ENCODE data around the gene TNKS2. TPM values are rescaled to one million over a fixed set of nuclear protein-coding genes. Genes with fewer than 3 reads are reported as not detected.
A peak's percentile ranks its signal among the peaks of the same experiment; 100 is the strongest.
"Not testable (repeated sequence)": the region's sequence is repeated elsewhere in the genome, so short reads cannot be mapped to it uniquely, and the experiment has no call there.

Gene TNKS2
- total RNA-seq (2014; rRNA removed; shearing (Covaris generic)): 38.4 and 54.3 TPM in 2 replicates

DNA sequence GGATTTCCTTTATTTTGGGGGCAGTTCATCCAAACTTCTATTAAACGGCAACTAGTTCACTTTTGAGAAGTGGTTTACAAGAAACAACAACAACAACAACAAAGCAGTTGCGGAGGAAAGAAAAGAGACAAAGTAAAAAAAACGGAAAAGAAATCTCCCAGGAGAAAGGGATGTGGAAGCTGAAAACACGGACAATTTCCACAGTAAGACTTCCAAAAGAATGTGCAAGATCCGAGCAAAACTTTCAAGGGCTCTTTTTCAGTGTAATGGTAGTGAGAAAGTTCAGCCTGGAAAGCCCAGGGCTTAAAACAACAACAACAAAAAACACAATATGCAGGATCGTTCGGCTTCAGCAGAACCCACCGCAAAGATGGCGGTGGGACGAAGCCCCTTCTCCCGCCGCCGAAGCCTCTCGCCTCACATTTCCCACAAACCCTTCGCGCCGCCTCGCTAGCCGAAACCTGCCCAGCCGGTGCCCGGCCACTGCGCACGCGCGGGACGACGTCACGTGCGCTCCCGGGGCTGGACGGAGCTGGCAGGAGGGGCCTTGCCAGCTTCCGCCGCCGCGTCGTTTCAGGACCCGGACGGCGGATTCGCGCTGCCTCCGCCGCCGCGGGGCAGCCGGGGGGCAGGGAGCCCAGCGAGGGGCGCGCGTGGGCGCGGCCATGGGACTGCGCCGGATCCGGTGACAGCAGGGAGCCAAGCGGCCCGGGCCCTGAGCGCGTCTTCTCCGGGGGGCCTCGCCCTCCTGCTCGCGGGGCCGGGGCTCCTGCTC is at the start of gene TNKS2:
Gene TNKS2, plus strand, starts transcription at position 553 of the 775 bp plus-strand sequence. CDS start 265 bp downstream, outside the sequence.
- in situ Hi-C loops (cut with HindIII; ENCODE audit: low sequenced_read_pairs): no loop called here

DNA sequence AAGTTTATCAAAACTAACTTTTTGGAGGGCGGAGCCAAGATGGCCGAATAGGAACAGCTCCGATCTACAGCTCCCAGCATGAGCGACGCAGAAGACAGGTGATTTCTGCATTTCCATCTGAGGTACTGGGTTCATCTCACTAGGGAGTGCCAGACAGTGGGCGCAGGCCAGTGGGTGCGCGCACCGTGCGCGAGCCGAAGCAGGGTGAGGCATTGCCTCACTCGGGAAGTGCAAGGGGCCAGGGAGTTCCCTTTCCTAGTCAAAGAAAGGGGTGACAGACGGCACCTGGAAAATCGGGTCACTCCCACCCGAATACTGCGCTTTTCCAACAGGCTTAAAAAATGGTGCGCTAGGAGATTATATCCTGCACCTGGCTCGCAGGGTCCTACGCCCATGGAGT is 48.6 kb upstream of the TNKS2 start:
- DNase-seq (ENCODE audit: low spot score); in situ Hi-C loops (cut with HindIII; ENCODE audit: low sequenced_read_pairs): not testable (repeated sequence)

More for the DNA sequence above, at the start of gene TNKS2:
- DNase-seq (ENCODE audit: low spot score): peak; percentile 87

DNA sequence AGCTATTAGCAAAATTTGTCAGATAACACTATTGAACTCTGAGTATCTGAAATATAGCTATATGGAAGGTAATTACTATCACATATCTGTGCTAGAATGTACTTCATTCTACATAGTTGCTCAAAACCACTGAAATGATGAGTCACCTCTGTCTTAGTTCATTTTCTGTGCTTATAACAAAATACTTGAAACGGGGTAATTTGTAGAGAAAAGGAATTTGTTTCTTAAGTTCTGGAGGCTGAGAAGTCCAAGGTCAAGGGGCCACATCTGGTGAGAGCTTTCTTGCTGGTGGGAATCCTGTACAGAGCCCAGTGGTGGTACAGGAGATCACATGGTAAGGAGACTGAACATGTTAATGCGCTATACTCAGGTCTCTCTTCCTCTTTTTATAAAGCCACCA is 41.9 kb upstream of the TNKS2 start:
- no peak for DNase-seq (ENCODE audit: low spot score)
- in situ Hi-C loops (cut with HindIII; ENCODE audit: low sequenced_read_pairs): no loop called here

DNA sequence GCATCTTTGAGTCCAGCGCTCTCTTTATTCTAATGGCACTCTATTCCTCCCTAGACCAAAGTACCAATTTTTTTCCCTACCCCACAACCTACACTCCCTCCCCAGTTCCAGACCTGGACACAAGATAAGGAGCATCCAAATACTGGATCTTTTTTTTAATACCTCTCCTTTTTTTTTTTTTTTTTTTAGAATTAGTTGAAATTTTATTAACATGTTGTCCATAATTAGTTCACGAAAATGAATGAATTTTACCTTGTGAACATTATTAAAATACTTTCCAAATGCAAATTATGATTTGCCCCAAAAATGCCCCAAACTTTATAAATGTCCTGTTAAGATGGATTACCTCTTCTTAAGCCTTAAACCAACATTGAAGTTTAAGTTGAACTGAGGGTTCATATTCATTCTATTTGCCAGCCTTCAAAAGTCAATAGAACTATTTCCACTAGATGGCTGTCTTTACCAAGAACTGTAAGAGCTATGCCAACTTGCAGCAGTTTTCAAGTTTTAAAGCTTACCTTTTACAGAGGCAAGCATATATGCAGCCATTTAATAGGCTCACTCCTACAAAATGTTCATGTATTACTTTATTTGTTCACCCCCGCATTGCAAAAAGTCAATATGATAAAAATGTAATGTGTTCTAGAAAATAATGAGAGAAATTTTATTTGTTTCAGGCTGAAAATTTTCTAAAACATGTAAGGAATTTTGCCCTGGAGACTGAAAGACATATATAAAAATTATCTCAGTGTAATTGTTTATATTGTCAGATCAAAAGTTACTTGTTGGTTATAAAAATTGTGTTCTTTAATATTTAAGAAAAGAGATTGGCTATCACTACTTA is 39.7 kb upstream of the TNKS2 start:
- peak; percentile 69 for DNase-seq (ENCODE audit: low spot score)
- in situ Hi-C loops (cut with HindIII; ENCODE audit: low sequenced_read_pairs): no loop called here

DNA sequence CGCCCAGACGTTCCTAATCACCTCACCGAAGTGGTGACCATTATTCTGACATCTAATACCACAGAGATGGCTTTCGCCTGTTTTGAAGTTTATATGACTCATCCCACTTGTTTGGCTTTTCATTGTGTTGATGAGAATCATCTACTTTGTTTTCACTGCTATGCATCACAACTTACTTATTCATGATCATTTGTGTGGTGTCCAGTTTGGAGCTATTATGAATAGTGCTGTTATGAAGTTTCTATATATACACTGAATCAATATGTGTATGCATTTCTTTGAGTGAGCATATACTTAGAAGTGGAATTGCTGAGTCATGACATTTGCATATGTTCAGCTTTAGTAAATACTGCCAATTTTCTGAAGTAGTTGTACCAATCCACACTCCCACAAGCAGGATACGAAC is 38.6 kb upstream of the TNKS2 start:
- DNase-seq (ENCODE audit: low spot score): no peak

DNA sequence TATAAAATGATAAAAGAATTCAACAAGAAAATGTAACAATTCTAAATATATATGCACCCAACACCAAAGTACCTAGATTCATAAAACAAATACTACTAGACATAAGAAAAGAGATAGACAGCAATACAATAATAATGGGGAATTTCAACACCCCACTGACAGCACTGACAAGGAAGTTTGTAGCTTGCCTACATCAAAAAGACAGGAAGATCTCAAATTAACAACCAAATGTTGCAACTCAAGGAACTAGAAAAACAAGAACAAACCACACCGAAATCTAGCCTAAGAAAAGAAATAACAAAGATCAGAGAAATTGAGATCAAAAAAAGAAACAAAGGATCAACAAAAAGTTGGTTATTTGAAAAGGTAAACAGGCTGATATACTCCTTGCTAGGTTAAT is 36.5 kb upstream of the TNKS2 start:
- no peak for DNase-seq (ENCODE audit: low spot score)

More for the DNA sequence above, 38.6 kb upstream of the TNKS2 start:
- in situ Hi-C loops (cut with HindIII; ENCODE audit: low sequenced_read_pairs): no loop called here

DNA sequence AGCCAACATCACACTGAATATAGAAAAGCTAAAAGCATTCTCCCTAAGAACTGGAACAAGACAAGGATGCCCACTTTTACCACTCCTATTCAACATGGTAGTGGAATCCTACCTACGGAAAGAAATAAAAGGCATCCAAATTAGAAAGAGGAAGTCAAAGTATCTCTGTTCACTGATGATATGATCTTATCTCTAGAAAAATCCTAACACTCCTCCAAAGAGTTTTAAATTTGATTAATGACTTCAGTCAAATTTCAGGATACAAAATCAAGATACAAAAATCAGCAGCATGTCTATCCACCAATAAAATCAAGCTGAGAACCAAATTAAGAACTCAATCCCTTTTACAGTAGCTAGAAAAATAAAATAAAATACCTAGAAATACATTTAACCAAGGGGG is 35.3 kb upstream of the TNKS2 start:
- DNase-seq (ENCODE audit: low spot score): no peak
- in situ Hi-C loops (cut with HindIII; ENCODE audit: low sequenced_read_pairs): no loop called here

More for the DNA sequence above, 36.5 kb upstream of the TNKS2 start:
- in situ Hi-C loops (cut with HindIII; ENCODE audit: low sequenced_read_pairs): no loop called here

DNA sequence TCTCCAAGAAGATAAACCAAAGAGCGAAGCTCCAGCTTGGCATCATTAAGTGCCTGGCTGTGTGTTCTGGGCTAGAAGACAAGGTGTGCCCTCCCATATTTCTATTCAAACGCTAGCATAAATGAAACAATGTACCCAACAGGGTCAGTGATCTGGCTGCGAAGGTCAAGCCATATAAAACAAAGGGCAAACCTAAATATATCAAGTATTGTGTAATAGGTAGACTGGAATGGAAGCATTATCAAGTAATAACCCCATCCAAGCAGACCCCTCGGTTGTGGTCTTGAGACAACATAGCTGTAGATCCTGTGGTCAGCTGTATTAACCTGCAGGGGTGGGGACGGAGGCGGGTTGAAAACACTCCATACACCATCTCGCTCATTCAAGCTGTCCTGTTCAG is 31.6 kb upstream of the TNKS2 start:
- no peak for DNase-seq (ENCODE audit: low spot score)
- in situ Hi-C loops (cut with HindIII; ENCODE audit: low sequenced_read_pairs): no loop called here

DNA sequence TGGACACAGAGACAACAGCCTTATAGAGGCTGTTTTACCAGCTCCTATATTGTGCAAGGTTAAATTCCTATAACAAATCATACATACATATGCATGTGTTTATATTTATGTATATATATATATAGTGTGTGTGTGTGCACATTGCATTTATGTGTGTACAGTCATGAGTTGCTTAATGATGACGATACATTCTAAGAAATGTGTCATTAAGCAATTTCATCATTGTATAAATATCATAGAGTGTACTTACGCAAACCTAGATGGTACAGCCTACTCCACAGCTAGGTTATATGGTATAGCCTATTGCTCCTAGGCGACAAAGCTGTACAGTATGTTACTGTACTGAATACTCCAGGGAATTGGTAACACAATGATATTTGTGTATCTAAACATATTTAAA is 30.1 kb upstream of the TNKS2 start:
- in situ Hi-C loops (cut with HindIII; ENCODE audit: low sequenced_read_pairs): no loop called here
- DNase-seq (ENCODE audit: low spot score): no peak

DNA sequence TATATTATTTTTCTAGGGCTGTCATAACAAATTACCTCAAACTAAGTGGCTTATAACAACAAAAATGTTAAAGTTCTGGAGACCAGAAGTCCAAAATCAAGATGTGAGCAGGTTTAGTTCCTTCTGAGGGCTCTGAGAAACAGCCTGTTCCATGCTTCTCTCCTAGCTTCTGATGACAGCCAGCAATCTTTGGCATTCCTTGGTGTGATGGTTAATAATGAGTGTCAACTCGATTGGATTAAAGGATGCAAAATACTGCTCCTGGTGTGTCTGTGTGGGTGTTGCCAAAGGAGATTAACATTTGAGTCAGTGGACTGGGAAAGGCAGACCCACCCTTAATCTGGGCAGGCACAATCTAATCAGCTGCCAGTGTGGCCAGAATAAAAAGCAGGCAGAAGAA is 26.3 kb upstream of the TNKS2 start:
- in situ Hi-C loops (cut with HindIII; ENCODE audit: low sequenced_read_pairs): no loop called here
- DNase-seq (ENCODE audit: low spot score): no peak

DNA sequence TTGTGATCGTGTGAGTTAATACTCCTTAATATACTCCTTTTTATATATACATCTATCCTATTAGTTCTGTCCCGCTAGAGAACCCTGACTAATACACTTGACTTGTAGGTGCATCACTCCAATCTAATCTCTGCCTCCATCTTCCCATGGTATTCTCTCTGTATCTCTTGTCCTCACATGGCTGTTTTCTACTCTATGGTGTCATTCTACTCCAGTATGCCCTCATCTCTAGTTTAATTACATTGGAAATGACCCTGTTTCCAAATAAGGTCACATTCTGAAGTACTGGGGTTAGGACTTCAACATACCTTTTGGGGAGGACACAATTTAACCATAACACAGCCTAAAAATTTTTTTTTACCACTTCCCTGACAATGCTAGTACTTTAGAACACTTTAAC is 25.8 kb upstream of the TNKS2 start:
- in situ Hi-C loops (cut with HindIII; ENCODE audit: low sequenced_read_pairs): no loop called here
- DNase-seq (ENCODE audit: low spot score): no peak

DNA sequence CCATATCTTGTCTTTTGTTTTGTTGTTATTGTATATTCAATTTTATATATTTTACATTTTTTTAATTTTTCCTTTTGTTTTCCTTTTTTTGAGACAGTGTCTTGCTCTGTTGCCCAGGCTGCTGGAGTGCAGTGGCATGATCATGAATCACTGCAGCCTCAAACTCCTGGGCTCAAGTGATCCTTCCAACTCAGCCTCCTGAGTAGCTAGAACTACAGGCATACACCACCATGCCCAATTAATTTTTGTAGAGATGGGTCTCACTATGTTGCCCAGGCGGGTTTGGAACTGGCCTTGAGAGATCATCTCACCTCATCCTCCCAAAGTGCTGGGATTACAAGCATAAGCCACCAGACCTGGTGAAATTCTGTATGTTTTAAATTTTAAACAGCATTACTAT is 25.4 kb upstream of the TNKS2 start:
- in situ Hi-C loops (cut with HindIII; ENCODE audit: low sequenced_read_pairs): no loop called here
- no peak for DNase-seq (ENCODE audit: low spot score)

DNA sequence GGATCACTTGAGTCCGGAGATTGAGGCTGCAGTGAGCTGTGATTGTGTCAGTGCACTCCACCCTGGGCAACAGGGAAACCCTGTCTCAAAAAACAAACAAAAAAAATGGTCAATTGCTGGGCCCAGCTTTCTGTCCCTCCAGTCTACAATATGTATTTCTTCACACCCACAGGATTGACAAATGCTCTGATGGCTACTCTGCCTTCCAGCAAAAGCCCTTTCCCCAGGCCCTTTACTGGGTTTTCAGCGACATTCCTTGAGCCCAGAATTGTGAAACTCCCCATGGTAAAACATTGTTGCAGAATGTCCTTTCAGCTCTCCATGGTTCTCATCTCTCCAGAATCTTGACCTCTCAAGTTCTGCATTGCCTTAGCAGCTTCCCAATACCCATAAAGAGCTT is 23.7 kb upstream of the TNKS2 start:
- no peak for DNase-seq (ENCODE audit: low spot score)
- in situ Hi-C loops (cut with HindIII; ENCODE audit: low sequenced_read_pairs): no loop called here

DNA sequence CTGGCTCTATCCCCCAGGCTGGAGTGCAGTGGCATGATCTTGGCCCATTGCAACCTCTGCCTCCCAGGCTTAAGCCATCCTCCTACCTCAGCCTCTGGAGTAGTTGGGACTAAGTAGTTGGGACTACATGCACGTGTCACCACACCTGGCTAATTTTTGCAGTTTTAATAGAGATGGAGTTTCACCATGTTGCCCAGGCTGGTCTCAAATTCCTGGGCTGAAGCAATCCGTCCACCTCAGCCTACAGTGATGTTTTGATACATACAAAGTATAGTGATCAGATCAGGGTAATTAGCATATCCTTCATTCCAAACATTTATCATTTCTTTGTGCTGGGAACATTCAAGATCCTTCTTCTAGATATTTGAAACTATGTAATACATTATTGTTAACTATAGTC is 22.5 kb upstream of the TNKS2 start:
- in situ Hi-C loops (cut with HindIII; ENCODE audit: low sequenced_read_pairs): no loop called here
- DNase-seq (ENCODE audit: low spot score): no peak

DNA sequence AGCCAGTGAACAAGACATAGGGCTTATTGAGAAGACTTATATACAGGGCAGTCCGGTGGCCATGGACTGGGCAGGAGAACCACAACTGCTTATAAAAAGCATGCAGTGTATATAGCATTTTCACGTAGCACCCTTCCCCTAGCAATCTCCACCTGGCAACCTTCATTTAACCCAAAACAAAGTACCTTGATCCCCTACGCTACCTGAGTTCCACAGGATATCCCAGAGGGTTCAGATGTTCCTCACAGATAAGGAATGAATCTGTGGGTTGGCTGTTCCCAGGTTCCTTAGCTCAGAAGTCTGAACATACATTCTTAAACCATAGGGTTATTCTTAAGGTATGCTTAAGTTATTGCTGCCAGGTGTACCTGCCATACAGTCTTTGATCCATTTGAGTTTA is 22.0 kb upstream of the TNKS2 start:
- in situ Hi-C loops (cut with HindIII; ENCODE audit: low sequenced_read_pairs): no loop called here
- DNase-seq (ENCODE audit: low spot score): no peak

DNA sequence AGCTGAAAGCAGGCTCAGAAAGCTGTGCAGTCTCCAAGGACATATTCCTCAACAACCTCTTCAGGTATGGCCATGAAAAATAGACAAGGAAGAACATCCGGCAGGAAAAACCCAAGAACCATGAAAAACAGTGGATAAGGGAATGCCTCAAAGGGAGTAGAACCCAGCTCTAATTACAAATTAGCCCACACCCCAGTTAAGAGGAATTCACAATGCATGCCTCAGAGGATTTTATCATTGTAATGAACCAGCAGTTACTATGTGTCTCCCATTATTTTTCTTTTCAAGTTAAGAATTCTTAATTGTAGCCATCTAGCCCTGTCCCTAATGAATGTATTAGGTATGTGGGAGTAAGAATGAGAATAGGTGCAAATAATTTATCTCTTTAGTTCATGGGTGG is 19.7 kb upstream of the TNKS2 start:
- in situ Hi-C loops (cut with HindIII; ENCODE audit: low sequenced_read_pairs): no loop called here
- no peak for DNase-seq (ENCODE audit: low spot score)

DNA sequence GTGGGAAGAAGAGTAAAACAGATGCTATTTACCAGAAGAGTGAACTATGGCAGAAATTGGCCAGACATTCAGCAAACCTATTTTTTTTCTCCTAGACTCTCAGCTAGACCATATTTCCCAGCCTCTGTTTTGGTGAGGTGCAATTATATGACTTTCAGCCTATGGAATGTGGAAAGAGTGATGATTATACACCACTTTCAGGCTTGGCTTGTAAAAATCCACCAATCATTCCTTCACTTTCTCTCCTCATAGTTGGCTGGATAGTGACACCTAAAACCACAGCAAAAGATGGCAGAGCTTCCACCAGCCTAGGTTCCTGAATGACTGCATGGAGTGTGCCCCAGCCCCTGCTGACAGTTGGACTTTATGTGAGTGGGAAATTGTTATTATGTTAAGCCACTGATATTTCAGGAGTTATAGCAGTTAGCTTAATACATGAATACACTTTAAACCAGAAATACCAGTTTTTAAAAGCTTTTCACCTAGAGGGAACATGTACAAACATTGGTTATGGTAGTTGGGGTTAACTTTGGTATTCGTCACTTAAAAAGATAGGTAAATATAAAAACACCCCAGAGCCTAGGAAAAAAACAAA is 19.1 kb upstream of the TNKS2 start:
- in situ Hi-C loops (cut with HindIII; ENCODE audit: low sequenced_read_pairs): no loop called here
- DNase-seq (ENCODE audit: low spot score): no peak

DNA sequence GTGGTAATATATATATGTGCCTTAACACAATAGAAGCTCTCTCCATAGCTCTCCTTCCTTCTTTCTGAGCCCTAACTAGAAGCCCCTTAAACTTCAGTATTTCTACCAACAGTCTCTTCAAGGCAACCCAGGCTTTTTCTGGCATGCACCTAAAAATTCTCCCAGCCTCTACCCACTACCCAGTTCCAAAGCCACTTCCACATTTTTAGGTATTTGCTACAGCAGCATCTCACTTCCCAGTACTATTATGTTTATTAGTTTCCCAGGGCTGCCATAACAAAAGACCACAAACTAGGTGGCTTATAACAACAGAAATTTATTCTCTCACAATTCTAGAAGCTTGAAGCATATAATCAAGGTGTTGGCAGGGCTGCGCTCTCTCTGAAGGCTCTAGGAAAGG is 15.7 kb upstream of the TNKS2 start:
- DNase-seq (ENCODE audit: low spot score): no peak
- in situ Hi-C loops (cut with HindIII; ENCODE audit: low sequenced_read_pairs): no loop called here

DNA sequence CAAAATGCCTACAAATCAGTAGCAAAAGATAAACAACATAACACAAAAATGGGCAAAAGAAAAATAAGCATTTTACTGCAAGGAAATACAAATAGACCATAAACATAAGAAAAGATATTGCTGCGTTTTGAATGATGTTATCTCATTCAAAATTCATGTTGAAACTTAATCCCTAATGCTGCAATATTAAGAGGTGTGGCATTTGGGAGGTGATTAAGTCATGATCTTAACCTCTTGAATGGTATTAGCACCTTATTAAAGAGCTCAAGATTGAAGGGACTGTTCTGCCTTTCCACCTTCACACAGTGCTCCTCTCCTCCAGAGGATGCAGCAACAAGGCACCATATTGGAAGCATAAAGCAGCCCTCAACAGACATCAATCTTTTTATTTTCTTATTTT is 12.4 kb upstream of the TNKS2 start:
- DNase-seq (ENCODE audit: low spot score): no peak
- in situ Hi-C loops (cut with HindIII; ENCODE audit: low sequenced_read_pairs): no loop called here

DNA sequence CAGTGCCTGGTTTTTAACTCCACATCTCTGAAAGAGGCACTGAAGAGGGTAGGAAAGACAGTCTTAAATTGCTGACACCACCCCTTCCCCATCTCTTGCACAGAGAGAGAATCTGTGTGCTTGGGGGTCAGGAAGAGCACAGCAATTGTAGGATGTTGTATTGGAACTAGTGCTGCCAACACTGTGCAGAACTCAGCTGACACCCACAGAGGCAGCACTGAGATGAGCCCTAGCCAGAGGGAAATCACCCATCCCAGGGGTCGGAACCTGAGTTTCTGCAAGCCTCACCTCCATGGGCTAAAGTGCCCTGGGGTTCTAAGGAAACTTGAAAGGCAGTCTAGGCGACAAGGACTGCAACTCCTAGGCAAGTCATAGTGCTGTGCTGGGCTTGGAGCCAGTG is 11.0 kb upstream of the TNKS2 start:
- no peak for DNase-seq (ENCODE audit: low spot score)
- in situ Hi-C loops (cut with HindIII; ENCODE audit: low sequenced_read_pairs): no loop called here
